ENCODE results near the gene CHID1.
A peak's percentile ranks its signal among the peaks of the same experiment; 100 is the strongest.

- TF ChIP-seq CTCF (conservative IDR thresholded peaks at IDR 0.05; ENCODE audit: low read depth in 2 of 2) (no peak), EZH2 (IDR thresholded peaks at IDR 0.05; ENCODE audit: low read depth, unreplicated experiment) (no peak), EZH2phosphoT487 (IDR thresholded peaks at IDR 0.05; ENCODE audit: unreplicated experiment) (no peak), POLR2AphosphoS5 (IDR thresholded peaks at IDR 0.05; ENCODE audit: low read depth) (peak; percentile 62), ZNF331 (CRISPR knock-in tag; IDR thresholded peaks at IDR 0.05; ENCODE audit: low read depth) (peak; percentile 77), JUNB (IDR thresholded peaks at IDR 0.05; ENCODE audit: unreplicated experiment) (no peak), REST (IDR thresholded peaks at IDR 0.05; ENCODE audit: unreplicated experiment) (no peak), CREB1 (CRISPR knock-in tag; IDR thresholded peaks at IDR 0.05; ENCODE audit: low read depth) (no peak)
These were observed 650 bp upstream of the CHID1 start for GRCh38 chr11:911031-911889.

Measured in GM23338 (cell line).